A549 (cell line): Measurements from ENCODE around the gene SH2B2.

Experiments used
- POLR2A ChIP-seq: IDR thresholded peaks from 2 replicates; pipeline ENCODE4 v1.6.1; 2012; ENCODE audit warnings: mild to moderate bottlenecking, low read length
- TF ChIP-seq, protein P1 (sequence below): fragments of 200-600 bp; sonication (generic); IDR thresholded peaks from 2 replicates; pipeline ENCODE4 v1.6.1; 2016; ENCODE audit warnings: antibody characterized with exemption, mild to moderate bottlenecking, moderate library complexity
- TF ChIP-seq, protein P2 (sequence below): fragments of >200 bp; sonication (Bioruptor Twin); formaldehyde crosslinking; IDR thresholded peaks from 3 replicates; pipeline ENCODE4 v1.5.1; 2016
- TF ChIP-seq, protein P3 (sequence below): fragments of 450-650 bp; IDR thresholded peaks from 2 replicates; pipeline ENCODE4 v1.6.1; 2014; ENCODE audit warnings: antibody characterized with exemption

DNA sequence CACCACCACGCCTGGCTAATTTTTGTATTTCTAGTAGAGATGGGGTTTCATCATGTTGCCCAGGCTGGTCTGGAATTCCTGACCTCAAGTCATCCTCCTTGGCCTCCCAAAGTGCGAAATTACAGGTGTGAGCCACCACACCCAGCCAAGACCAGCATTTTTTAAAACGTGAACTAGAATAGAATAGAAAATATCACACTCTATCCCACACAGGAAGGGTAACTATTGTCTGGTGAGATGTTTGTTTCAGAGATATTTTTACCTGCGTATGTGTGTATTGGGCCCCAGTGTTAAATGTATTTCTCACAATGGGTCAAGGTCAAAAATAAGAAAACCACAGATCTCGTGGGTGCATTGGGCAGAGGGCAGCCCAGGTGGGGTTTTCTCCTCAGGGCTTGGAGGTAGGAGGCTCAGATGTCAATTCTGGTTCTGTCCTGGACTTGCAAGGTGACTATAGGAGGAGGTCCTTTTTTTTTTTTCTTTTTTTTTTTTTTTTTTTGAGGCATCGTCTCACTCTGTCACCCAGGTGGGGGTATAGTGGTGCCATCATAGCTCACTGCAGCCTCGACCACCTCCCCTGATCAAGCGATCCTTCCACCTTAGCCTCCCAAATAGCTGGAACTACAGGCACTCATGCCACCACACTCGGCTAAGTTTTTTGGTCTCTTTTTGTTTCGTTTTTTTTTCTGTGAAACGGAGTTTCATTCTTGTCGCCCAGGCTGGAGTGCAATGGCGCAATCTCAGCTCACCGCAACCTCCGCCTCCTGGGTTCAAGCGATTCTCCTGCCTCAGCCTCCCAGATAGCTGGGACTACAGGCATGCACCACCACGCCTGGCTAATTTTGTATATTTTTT is 19.0 kb downstream of the SH2B2 start:
- TF ChIP-seq POLR2A, result no peak
- TF ChIP-seq, protein P1, sequence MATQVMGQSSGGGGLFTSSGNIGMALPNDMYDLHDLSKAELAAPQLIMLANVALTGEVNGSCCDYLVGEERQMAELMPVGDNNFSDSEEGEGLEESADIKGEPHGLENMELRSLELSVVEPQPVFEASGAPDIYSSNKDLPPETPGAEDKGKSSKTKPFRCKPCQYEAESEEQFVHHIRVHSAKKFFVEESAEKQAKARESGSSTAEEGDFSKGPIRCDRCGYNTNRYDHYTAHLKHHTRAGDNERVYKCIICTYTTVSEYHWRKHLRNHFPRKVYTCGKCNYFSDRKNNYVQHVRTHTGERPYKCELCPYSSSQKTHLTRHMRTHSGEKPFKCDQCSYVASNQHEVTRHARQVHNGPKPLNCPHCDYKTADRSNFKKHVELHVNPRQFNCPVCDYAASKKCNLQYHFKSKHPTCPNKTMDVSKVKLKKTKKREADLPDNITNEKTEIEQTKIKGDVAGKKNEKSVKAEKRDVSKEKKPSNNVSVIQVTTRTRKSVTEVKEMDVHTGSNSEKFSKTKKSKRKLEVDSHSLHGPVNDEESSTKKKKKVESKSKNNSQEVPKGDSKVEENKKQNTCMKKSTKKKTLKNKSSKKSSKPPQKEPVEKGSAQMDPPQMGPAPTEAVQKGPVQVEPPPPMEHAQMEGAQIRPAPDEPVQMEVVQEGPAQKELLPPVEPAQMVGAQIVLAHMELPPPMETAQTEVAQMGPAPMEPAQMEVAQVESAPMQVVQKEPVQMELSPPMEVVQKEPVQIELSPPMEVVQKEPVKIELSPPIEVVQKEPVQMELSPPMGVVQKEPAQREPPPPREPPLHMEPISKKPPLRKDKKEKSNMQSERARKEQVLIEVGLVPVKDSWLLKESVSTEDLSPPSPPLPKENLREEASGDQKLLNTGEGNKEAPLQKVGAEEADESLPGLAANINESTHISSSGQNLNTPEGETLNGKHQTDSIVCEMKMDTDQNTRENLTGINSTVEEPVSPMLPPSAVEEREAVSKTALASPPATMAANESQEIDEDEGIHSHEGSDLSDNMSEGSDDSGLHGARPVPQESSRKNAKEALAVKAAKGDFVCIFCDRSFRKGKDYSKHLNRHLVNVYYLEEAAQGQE, result no peak
- TF ChIP-seq, protein P2, sequence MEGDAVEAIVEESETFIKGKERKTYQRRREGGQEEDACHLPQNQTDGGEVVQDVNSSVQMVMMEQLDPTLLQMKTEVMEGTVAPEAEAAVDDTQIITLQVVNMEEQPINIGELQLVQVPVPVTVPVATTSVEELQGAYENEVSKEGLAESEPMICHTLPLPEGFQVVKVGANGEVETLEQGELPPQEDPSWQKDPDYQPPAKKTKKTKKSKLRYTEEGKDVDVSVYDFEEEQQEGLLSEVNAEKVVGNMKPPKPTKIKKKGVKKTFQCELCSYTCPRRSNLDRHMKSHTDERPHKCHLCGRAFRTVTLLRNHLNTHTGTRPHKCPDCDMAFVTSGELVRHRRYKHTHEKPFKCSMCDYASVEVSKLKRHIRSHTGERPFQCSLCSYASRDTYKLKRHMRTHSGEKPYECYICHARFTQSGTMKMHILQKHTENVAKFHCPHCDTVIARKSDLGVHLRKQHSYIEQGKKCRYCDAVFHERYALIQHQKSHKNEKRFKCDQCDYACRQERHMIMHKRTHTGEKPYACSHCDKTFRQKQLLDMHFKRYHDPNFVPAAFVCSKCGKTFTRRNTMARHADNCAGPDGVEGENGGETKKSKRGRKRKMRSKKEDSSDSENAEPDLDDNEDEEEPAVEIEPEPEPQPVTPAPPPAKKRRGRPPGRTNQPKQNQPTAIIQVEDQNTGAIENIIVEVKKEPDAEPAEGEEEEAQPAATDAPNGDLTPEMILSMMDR, result no peak
- TF ChIP-seq, protein P3, sequence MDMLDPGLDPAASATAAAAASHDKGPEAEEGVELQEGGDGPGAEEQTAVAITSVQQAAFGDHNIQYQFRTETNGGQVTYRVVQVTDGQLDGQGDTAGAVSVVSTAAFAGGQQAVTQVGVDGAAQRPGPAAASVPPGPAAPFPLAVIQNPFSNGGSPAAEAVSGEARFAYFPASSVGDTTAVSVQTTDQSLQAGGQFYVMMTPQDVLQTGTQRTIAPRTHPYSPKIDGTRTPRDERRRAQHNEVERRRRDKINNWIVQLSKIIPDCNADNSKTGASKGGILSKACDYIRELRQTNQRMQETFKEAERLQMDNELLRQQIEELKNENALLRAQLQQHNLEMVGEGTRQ, result no peak
